ENCODE data around the gene PELI2.

The PELI2 gene

DNA sequence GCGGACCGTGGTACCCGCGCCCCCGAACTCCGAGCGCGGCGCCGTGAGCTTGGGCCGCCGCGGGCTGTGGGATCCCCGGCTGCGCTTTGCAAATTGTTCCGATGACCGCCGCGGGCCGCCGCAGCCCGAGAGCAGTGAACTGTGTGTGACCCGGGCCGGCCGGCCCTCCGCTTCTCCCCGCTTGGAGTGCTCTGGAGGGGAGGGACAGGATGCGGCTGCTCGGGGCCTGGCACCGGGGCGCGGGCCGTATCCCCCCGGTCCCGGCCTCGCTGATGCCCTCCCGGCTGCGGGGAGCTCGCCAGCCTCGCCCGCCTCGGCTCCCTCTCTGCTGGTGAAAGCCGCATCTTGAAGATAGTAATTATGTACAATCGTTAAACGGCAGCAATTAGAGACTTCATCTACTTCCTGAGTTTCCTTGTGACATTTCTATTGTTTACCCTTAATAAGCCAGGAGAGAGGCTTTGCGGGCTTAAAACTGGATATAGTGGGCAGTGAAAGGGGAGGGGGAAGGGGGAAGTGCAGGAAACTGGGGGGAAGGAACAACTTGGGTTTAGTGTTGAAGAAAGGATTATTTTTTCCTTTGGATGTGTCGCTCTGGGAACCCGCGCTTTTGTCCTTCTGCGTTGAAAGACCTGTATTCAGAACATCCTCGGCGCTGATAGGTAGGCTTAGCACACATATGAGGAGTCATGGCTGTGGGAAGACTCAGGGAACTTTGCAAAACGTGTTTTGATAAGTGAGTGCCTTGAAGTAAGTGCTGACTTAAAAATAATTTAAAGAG lies 1.2 kb downstream of the PELI2 start:
- H3K4me1 ChIP-seq (ENCODE audit: control insufficient read depth, insufficient read depth, low read length, unreplicated experiment), result peaks cover 9% of the 10 kb centered on the region
- no peak overlapping the region for H3K27ac ChIP-seq (ENCODE audit: low read depth, low read length)
- H3K36me3 ChIP-seq (ENCODE audit: insufficient read depth, low read length), result no peaks in the 10 kb centered on the region
- no peaks in the 10 kb centered on the region for H3K79me2 ChIP-seq (ENCODE audit: control insufficient read depth, insufficient read depth, low read length, unreplicated experiment)
- peaks cover 5% of the 10 kb centered on the region; the same call in 1 of the 2 replicates for H3K27me3 ChIP-seq (ENCODE audit: insufficient read depth, low read length)
- H2AFZ ChIP-seq (ENCODE audit: low read length, unreplicated experiment), result peak overlapping the region; percentile 85
- peak overlapping the region; percentile 81 for H3K4me3 ChIP-seq (ENCODE audit: low read depth, low read length)

DNA sequence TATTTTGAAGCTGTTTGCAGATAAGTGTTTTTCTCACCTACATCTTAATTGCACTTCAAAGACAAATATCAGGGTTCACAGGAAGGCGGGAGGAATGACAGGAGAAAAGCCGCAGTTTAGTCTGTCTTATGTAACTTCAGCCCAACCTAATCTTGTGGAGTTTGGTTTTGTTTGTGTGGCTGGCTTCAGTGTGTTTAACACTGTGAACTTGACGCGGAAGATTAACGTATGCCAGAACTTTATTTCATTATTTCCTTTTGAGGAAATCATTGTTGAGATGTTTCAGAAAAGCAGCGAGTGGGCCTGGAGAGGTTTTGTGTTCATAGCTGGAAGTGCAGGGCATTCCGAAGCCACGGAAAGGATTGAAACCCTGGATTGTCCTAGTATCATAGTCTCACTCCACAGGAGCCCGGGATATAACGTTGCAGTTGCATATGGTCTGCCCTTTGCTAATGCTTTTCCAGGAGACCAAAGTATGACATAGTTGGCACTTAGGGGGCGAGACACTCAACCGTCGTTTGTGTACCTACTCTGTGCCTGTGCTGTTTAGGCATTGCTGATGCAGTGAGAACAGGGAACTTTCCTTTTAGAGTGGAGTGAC lies 2.0 kb downstream of the PELI2 start:
- no peak overlapping the region for H3K27ac ChIP-seq (ENCODE audit: low read depth, low read length)
- no peaks in the 10 kb centered on the region for H3K36me3 ChIP-seq (ENCODE audit: insufficient read depth, low read length)
- peaks cover 5% of the 10 kb centered on the region; the same call in 1 of the 2 replicates for H3K27me3 ChIP-seq (ENCODE audit: insufficient read depth, low read length)
- no peaks in the 10 kb centered on the region for H3K79me2 ChIP-seq (ENCODE audit: control insufficient read depth, insufficient read depth, low read length, unreplicated experiment)
- H3K4me3 ChIP-seq (ENCODE audit: low read depth, low read length), result peak overlapping the region; percentile 81
- H2AFZ ChIP-seq (ENCODE audit: low read length, unreplicated experiment), result no peak overlapping the region
- peaks cover 9% of the 10 kb centered on the region for H3K4me1 ChIP-seq (ENCODE audit: control insufficient read depth, insufficient read depth, low read length, unreplicated experiment)

- Histone ChIP-seq H3K79me2 (ENCODE audit: control insufficient read depth, insufficient read depth, low read length, unreplicated experiment) (no peaks in the 10 kb centered on the region), H2AFZ (ENCODE audit: low read length, unreplicated experiment) (no peak overlapping the region), H3K27me3 (ENCODE audit: insufficient read depth, low read length) (peaks cover 5% of the 10 kb centered on the region; the same call in 1 of the 2 replicates), H3K4me3 (ENCODE audit: low read depth, low read length) (no peak overlapping the region), H3K36me3 (ENCODE audit: insufficient read depth, low read length) (no peaks in the 10 kb centered on the region), H3K27ac (ENCODE audit: low read depth, low read length) (no peak overlapping the region), H3K4me1 (ENCODE audit: control insufficient read depth, insufficient read depth, low read length, unreplicated experiment) (peaks cover 9% of the 10 kb centered on the region)
These were observed 3.6 kb downstream of the PELI2 start for GRCh38 chr14:56121816-56122215.

DNA sequence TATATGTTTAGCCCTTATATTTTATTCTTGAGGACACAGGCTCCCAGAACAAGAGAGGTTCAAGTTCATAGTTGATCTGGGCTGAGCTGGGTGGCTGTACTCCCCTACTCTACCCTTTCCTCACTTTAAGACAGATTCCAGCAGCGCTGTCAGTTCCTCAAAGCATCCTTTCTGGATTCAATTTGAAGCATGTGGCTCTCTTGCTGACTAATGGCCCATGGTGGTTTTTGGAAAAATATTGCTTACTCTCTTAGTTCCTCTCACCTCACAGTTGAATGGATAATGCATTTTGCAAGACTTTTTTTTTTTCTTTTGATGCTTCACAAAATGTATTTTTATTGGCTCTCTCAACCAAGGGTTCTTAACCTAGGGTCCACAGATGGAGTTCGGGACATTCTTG lies 4.1 kb downstream of the PELI2 start:
- Histone ChIP-seq H3K36me3 (ENCODE audit: insufficient read depth, low read length) (no peaks in the 10 kb centered on the region), H3K27ac (ENCODE audit: low read depth, low read length) (no peak overlapping the region), H2AFZ (ENCODE audit: low read length, unreplicated experiment) (no peak overlapping the region), H3K79me2 (ENCODE audit: control insufficient read depth, insufficient read depth, low read length, unreplicated experiment) (no peaks in the 10 kb centered on the region), H3K4me3 (ENCODE audit: low read depth, low read length) (no peak overlapping the region), H3K4me1 (ENCODE audit: control insufficient read depth, insufficient read depth, low read length, unreplicated experiment) (peaks cover 9% of the 10 kb centered on the region), H3K27me3 (ENCODE audit: insufficient read depth, low read length) (peaks cover 5% of the 10 kb centered on the region; the same call in 1 of the 2 replicates)

DNA sequence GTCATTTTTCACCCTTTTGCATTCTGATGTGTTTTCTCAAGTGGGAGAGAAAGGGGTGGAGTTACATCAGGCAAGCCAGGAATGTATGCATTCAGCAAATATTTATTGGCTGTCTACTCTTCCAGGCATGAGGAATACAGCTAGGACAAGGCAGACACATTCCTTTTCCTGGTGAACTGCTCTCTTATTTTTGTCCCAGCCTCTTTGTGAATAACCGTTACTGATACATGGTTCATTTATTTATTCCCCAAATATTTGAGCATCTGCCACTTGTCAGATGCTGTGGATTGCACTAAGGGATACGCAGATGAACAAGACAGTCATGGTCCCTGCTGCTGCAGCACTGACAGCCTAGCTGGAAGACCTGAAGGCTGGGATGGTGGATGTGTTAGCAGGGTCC lies 6.1 kb downstream of the PELI2 start:
- Histone ChIP-seq H3K27ac (ENCODE audit: low read depth, low read length) (no peak overlapping the region), H3K27me3 (ENCODE audit: insufficient read depth, low read length) (peaks cover 5% of the 10 kb centered on the region; the same call in 1 of the 2 replicates), H3K4me1 (ENCODE audit: control insufficient read depth, insufficient read depth, low read length, unreplicated experiment) (peaks cover 6% of the 10 kb centered on the region), H3K79me2 (ENCODE audit: control insufficient read depth, insufficient read depth, low read length, unreplicated experiment) (no peaks in the 10 kb centered on the region), H2AFZ (ENCODE audit: low read length, unreplicated experiment) (no peak overlapping the region), H3K36me3 (ENCODE audit: insufficient read depth, low read length) (no peaks in the 10 kb centered on the region), H3K4me3 (ENCODE audit: low read depth, low read length) (no peak overlapping the region)

- H2AFZ ChIP-seq (ENCODE audit: low read length, unreplicated experiment), result no peak overlapping the region
- no peaks in the 10 kb centered on the region for H3K79me2 ChIP-seq (ENCODE audit: control insufficient read depth, insufficient read depth, low read length, unreplicated experiment)
- H3K27me3 ChIP-seq (ENCODE audit: insufficient read depth, low read length), result no peaks in the 10 kb centered on the region
- H3K27ac ChIP-seq (ENCODE audit: low read depth, low read length), result no peak overlapping the region
- no peaks in the 10 kb centered on the region for H3K36me3 ChIP-seq (ENCODE audit: insufficient read depth, low read length)
- no peak overlapping the region for H3K4me3 ChIP-seq (ENCODE audit: low read depth, low read length)
- no peaks in the 10 kb centered on the region for H3K4me1 ChIP-seq (ENCODE audit: control insufficient read depth, insufficient read depth, low read length, unreplicated experiment)
These were observed 7.8 kb downstream of the PELI2 start for GRCh38 chr14:56125772-56126636.

GRCh38 chr14:56126637-56126913 lies 8.4 kb downstream of the PELI2 start:
- no peaks in the 10 kb centered on the region for H3K79me2 ChIP-seq (ENCODE audit: control insufficient read depth, insufficient read depth, low read length, unreplicated experiment)
- H3K27ac ChIP-seq (ENCODE audit: low read depth, low read length), result no peak overlapping the region
- H3K36me3 ChIP-seq (ENCODE audit: insufficient read depth, low read length), result no peaks in the 10 kb centered on the region
- H3K4me1 ChIP-seq (ENCODE audit: control insufficient read depth, insufficient read depth, low read length, unreplicated experiment), result no peaks in the 10 kb centered on the region
- H2AFZ ChIP-seq (ENCODE audit: low read length, unreplicated experiment), result no peak overlapping the region
- no peaks in the 10 kb centered on the region for H3K27me3 ChIP-seq (ENCODE audit: insufficient read depth, low read length)
- no peak overlapping the region for H3K4me3 ChIP-seq (ENCODE audit: low read depth, low read length)

DNA sequence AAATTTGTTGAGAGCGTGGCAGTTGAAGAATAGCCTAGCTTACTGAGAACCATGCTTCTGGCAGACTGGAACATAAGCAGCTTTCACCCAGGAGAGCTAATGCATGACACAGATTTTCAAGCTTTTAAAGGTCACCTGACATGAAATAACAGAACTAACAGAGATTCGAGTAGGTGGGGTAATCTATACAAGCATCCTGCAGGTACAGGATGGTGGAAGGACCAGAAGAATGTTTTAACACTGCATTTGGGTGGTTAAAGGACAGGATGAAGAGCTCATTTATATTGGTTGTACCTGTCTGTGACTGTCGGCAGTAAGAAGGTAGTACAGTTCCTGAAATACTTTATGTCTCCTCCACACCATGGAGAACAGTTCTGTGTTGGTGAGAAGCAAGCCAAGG lies 8.9 kb downstream of the PELI2 start:
- Histone ChIP-seq H2AFZ (ENCODE audit: low read length, unreplicated experiment) (no peak overlapping the region), H3K79me2 (ENCODE audit: control insufficient read depth, insufficient read depth, low read length, unreplicated experiment) (no peaks in the 10 kb centered on the region), H3K4me3 (ENCODE audit: low read depth, low read length) (no peak overlapping the region), H3K27ac (ENCODE audit: low read depth, low read length) (no peak overlapping the region), H3K27me3 (ENCODE audit: insufficient read depth, low read length) (no peaks in the 10 kb centered on the region), H3K36me3 (ENCODE audit: insufficient read depth, low read length) (no peaks in the 10 kb centered on the region), H3K4me1 (ENCODE audit: control insufficient read depth, insufficient read depth, low read length, unreplicated experiment) (peaks cover under 1% of the 10 kb centered on the region)

- peaks cover 6% of the 10 kb centered on the region for H3K4me1 ChIP-seq (ENCODE audit: control insufficient read depth, insufficient read depth, low read length, unreplicated experiment)
- no peaks in the 10 kb centered on the region for H3K79me2 ChIP-seq (ENCODE audit: control insufficient read depth, insufficient read depth, low read length, unreplicated experiment)
- H3K27ac ChIP-seq (ENCODE audit: low read depth, low read length), result no peak overlapping the region
- H2AFZ ChIP-seq (ENCODE audit: low read length, unreplicated experiment), result no peak overlapping the region
- no peaks in the 10 kb centered on the region for H3K27me3 ChIP-seq (ENCODE audit: insufficient read depth, low read length)
- H3K36me3 ChIP-seq (ENCODE audit: insufficient read depth, low read length), result no peaks in the 10 kb centered on the region
- H3K4me3 ChIP-seq (ENCODE audit: low read depth, low read length), result no peak overlapping the region
These were observed 10.9 kb downstream of the PELI2 start for GRCh38 chr14:56129092-56129491.

DNA sequence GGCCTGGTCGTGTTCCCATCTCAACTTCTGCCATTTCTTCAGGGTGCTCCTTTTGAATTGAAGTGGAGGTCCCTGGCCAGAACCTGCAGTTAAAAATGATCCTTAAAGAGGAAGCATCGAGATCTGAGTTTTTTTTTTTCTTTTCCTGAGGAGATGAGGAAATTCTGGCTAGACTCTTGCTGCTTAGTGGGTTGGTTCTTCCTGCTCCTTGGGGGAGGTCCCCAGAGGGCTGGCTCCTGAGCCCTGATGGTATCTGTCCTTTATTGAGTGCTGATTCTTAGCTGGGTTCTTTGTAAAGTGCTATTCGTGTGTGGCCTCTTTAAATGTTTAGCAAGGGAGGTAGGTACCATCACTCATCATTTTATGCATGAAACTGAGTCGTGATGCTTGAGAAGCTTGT lies 11.7 kb downstream of the PELI2 start:
- H3K79me2 ChIP-seq (ENCODE audit: control insufficient read depth, insufficient read depth, low read length, unreplicated experiment), result no peaks in the 10 kb centered on the region
- peaks cover 6% of the 10 kb centered on the region for H3K4me1 ChIP-seq (ENCODE audit: control insufficient read depth, insufficient read depth, low read length, unreplicated experiment)
- no peak overlapping the region for H3K4me3 ChIP-seq (ENCODE audit: low read depth, low read length)

More for the DNA sequence above, 11.7 kb downstream of the PELI2 start:
- H3K36me3 ChIP-seq (ENCODE audit: insufficient read depth, low read length), result no peaks in the 10 kb centered on the region
- H3K27ac ChIP-seq (ENCODE audit: low read depth, low read length), result no peak overlapping the region
- no peaks in the 10 kb centered on the region for H3K27me3 ChIP-seq (ENCODE audit: insufficient read depth, low read length)
- H2AFZ ChIP-seq (ENCODE audit: low read length, unreplicated experiment), result no peak overlapping the region
